ENCODE data around the gene KNCN. TPM values are rescaled to one million over a fixed set of nuclear protein-coding genes. Genes with fewer than 3 reads are reported as not detected.

Gene KNCN
- total RNA-seq, 1 experiment from 2014 or later: not detected

GRCh38 chr1:46523496-46524353, 27.7 kb downstream of the KNCN start:
- H3K27me3 Mint-ChIP-seq (ENCODE audit: low read depth): peaks cover 68% of the 10 kb centered on the region
- DNase-seq (ENCODE audit: low spot score): no peak
- H3K4me3 Mint-ChIP-seq: no peak overlapping the region
- H3K27ac Mint-ChIP-seq: no peak overlapping the region
- H3K4me1 Mint-ChIP-seq: peaks cover 71% of the 10 kb centered on the region
- ChIA-PET CTCF (interaction anchor here (1.0 to 4.2 kb wide), 7 partner anchors 9 to 117 kb away, joined by 3 to 31 read pairs (median 10); no protein-coding TSS in a partner anchor), POLR2A (no interaction called here)
- no peak for ATAC-seq
- no peaks in the 10 kb centered on the region for H3K9me3 Mint-ChIP-seq
- TF ChIP-seq RELA (CRISPR knock-in tag; IDR thresholded peaks at IDR 0.05; ENCODE audit: borderline replicate concordance) (no peak), PRRX2 (CRISPR knock-in tag; IDR thresholded peaks at IDR 0.05) (no peak), ZNF423 (CRISPR knock-in tag; IDR thresholded peaks at IDR 0.05) (no peak), ZNF219 (CRISPR knock-in tag; IDR thresholded peaks at IDR 0.05; ENCODE audit: borderline replicate concordance) (no peak), SOX15 (CRISPR knock-in tag; IDR thresholded peaks at IDR 0.05) (no peak), ZNF263 (CRISPR knock-in tag; IDR thresholded peaks at IDR 0.05; ENCODE audit: low read depth) (no peak), MYBL2 (CRISPR knock-in tag; IDR thresholded peaks at IDR 0.05) (no peak), ESRRA (CRISPR knock-in tag; IDR thresholded peaks at IDR 0.05; ENCODE audit: borderline replicate concordance) (no peak), JAZF1 (CRISPR knock-in tag; IDR thresholded peaks at IDR 0.05) (no peak), NFE2L1 (CRISPR knock-in tag; IDR thresholded peaks at IDR 0.05) (no peak), CBFB (CRISPR knock-in tag; IDR thresholded peaks at IDR 0.05; ENCODE audit: low read depth) (no peak), ATF1 (CRISPR knock-in tag; IDR thresholded peaks at IDR 0.05) (no peak), CREB1 (CRISPR knock-in tag; IDR thresholded peaks at IDR 0.05) (no peak), USF1 (CRISPR knock-in tag; IDR thresholded peaks at IDR 0.05) (no peak), MXD4 (CRISPR knock-in tag; IDR thresholded peaks at IDR 0.05; ENCODE audit: borderline replicate concordance) (no peak), KAT7 (CRISPR knock-in tag; IDR thresholded peaks at IDR 0.05; ENCODE audit: borderline replicate concordance) (no peak)
- TF ChIP-seq, protein P1, sequence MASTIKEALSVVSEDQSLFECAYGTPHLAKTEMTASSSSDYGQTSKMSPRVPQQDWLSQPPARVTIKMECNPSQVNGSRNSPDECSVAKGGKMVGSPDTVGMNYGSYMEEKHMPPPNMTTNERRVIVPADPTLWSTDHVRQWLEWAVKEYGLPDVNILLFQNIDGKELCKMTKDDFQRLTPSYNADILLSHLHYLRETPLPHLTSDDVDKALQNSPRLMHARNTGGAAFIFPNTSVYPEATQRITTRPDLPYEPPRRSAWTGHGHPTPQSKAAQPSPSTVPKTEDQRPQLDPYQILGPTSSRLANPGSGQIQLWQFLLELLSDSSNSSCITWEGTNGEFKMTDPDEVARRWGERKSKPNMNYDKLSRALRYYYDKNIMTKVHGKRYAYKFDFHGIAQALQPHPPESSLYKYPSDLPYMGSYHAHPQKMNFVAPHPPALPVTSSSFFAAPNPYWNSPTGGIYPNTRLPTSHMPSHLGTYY (CRISPR knock-in tag; IDR thresholded peaks at IDR 0.05): no peak
- TF ChIP-seq, protein P2, sequence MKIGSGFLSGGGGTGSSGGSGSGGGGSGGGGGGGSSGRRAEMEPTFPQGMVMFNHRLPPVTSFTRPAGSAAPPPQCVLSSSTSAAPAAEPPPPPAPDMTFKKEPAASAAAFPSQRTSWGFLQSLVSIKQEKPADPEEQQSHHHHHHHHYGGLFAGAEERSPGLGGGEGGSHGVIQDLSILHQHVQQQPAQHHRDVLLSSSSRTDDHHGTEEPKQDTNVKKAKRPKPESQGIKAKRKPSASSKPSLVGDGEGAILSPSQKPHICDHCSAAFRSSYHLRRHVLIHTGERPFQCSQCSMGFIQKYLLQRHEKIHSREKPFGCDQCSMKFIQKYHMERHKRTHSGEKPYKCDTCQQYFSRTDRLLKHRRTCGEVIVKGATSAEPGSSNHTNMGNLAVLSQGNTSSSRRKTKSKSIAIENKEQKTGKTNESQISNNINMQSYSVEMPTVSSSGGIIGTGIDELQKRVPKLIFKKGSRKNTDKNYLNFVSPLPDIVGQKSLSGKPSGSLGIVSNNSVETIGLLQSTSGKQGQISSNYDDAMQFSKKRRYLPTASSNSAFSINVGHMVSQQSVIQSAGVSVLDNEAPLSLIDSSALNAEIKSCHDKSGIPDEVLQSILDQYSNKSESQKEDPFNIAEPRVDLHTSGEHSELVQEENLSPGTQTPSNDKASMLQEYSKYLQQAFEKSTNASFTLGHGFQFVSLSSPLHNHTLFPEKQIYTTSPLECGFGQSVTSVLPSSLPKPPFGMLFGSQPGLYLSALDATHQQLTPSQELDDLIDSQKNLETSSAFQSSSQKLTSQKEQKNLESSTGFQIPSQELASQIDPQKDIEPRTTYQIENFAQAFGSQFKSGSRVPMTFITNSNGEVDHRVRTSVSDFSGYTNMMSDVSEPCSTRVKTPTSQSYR (CRISPR knock-in tag; IDR thresholded peaks at IDR 0.05): no peak
- TF ChIP-seq, protein P3, sequence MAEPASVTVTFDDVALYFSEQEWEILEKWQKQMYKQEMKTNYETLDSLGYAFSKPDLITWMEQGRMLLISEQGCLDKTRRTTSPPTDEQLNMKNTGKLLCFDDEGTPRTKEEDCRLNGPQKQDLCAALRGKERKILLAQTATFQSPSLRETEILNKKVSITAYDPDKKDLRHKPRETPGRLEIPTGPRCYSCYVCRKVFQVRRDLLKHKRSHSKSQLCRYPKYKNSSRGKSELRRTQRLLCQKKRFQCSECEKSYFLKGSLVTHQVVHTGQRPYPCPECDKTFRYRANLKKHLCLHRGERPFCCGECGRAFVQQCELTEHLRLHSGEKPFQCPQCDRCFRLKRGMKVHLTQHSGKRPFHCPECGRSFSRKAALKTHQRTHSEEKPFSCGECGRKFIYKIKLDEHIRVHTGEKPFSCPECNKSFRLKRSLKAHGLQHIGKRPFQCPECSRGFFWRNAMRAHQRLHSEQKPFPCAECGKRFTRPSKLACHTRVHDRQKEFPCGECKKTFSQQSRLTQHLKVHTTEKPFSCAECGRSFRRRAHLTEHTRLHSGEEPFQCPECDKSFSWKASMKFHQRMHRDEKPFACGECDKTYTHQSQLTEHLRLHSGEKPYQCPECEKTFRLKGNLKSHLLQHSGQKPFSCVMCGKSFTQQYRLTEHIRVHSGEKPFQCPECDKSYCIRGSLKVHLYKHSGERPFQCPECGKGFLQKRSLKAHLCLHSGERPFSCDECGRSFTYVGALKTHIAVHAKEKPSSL (CRISPR knock-in tag; conservative IDR thresholded peaks at IDR 0.05): no peak
- TF ChIP-seq, protein P4, sequence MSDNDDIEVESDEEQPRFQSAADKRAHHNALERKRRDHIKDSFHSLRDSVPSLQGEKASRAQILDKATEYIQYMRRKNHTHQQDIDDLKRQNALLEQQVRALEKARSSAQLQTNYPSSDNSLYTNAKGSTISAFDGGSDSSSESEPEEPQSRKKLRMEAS (CRISPR knock-in tag; IDR thresholded peaks at IDR 0.05): no peak
- no peaks in the 10 kb centered on the region for H3K36me3 Mint-ChIP-seq

Measured in WTC11 (cell line).